Hypothalamus (tissue), 51 donors: Measurements from ENCODE around the gene GJD3.
"Not testable (repeated sequence)": the region's sequence is repeated elsewhere in the genome, so short reads cannot be mapped to it uniquely, and the experiment has no call there.

Experiments used
- DNase-seq, 51 donors: peaks; one replicate each; lab custom pipeline; 2025; lab: John Stamatoyannopoulos, UW

GJD3 gene

GRCh38 chr17:40369923-40370322 lies 5.4 kb upstream of the GJD3 start:
- no peak for DNase-seq

- not testable (repeated sequence) for DNase-seq
These were observed 3.2 kb upstream of the GJD3 start for GRCh38 chr17:40367728-40368127.

- DNase-seq: no peak
These were observed 2.5 kb upstream of the GJD3 start for GRCh38 chr17:40366861-40367518.

GRCh38 chr17:40366076-40366860 lies 1.7 kb upstream of the GJD3 start:
- no peak for DNase-seq

- no peak for DNase-seq
These were observed 369 bp upstream of the GJD3 start for GRCh38 chr17:40364906-40365305.

GRCh38 chr17:40363111-40363827 lies 1.3 kb downstream of the GJD3 start:
- DNase-seq: no peak

GRCh38 chr17:40362696-40363110 lies 1.8 kb downstream of the GJD3 start:
- DNase-seq: peak in 5 of 51 donors; percentile 10 to 38 (median 23)

GRCh38 chr17:40361925-40362695 lies 2.4 kb downstream of the GJD3 start:
- DNase-seq: no peak

- no peak for DNase-seq
These were observed 3.2 kb downstream of the GJD3 start for GRCh38 chr17:40361063-40361924.

GRCh38 chr17:40360091-40360490 lies 4.4 kb downstream of the GJD3 start:
- no peak for DNase-seq

GRCh38 chr17:40358323-40359038 lies 6.1 kb downstream of the GJD3 start:
- peak in 47 of 51 donors; percentile 19 to 92 (median 75) for DNase-seq

- DNase-seq: no peak
These were observed 7.3 kb downstream of the GJD3 start for GRCh38 chr17:40356990-40357881.

GRCh38 chr17:40355804-40356758 lies 8.5 kb downstream of the GJD3 start:
- DNase-seq: no peak

GRCh38 chr17:40355123-40355803 lies 9.3 kb downstream of the GJD3 start:
- peak in 42 of 51 donors; percentile 15 to 80 (median 44) for DNase-seq

GRCh38 chr17:40354221-40355122 lies 10.1 kb downstream of the GJD3 start:
- no peak for DNase-seq
